Stimulated activated naive CD4-positive, alpha-beta T cell (primary cell): ENCODE measurements around the gene ADGRG6.
A peak's percentile ranks its signal among the peaks of the same experiment; 100 is the strongest.

Source experiments
- DNase-seq, 6 experiments: peaks; one replicate each; lab custom pipeline; 2025; lab: John Stamatoyannopoulos, UW

Gene ADGRG6

GRCh38 chr6:142322066-142322465 lies 20.3 kb downstream of the ADGRG6 start:
- no peak for DNase-seq

GRCh38 chr6:142322504-142323198 lies 20.8 kb downstream of the ADGRG6 start:
- DNase-seq = no peak

GRCh38 chr6:142323377-142323776 lies 21.6 kb downstream of the ADGRG6 start:
- DNase-seq = no peak

- no peak for DNase-seq
Observed at GRCh38 chr6:142324111-142324510, 22.3 kb downstream of the ADGRG6 start.

- DNase-seq = no peak
Observed at GRCh38 chr6:142325111-142325510, 23.3 kb downstream of the ADGRG6 start.

- no peak for DNase-seq
Observed at GRCh38 chr6:142326540-142326939, 24.7 kb downstream of the ADGRG6 start.

- no peak for DNase-seq
Observed at GRCh38 chr6:142328070-142328469, 26.3 kb downstream of the ADGRG6 start.

GRCh38 chr6:142329486-142330113 lies 27.8 kb downstream of the ADGRG6 start:
- no peak for DNase-seq

GRCh38 chr6:142331075-142331551 lies 29.3 kb downstream of the ADGRG6 start:
- DNase-seq = peak in 3 of 6 experiments; percentile 44 to 65 (median 52)

- no peak for DNase-seq
Observed at GRCh38 chr6:142331601-142332000, 29.8 kb downstream of the ADGRG6 start.

GRCh38 chr6:142332393-142333098 lies 30.7 kb downstream of the ADGRG6 start:
- DNase-seq = no peak

- no peak for DNase-seq
Observed at GRCh38 chr6:142333431-142333830, 31.6 kb downstream of the ADGRG6 start.

GRCh38 chr6:142334294-142334693 lies 32.5 kb downstream of the ADGRG6 start:
- no peak for DNase-seq

GRCh38 chr6:142335415-142335814 lies 33.6 kb downstream of the ADGRG6 start:
- no peak for DNase-seq

GRCh38 chr6:142336183-142336582 lies 34.4 kb downstream of the ADGRG6 start:
- no peak for DNase-seq

GRCh38 chr6:142336787-142337186 lies 35.0 kb downstream of the ADGRG6 start:
- no peak for DNase-seq

- no peak for DNase-seq
Observed at GRCh38 chr6:142339113-142339512, 37.3 kb downstream of the ADGRG6 start.

GRCh38 chr6:142339968-142340658 lies 38.3 kb downstream of the ADGRG6 start:
- DNase-seq = no peak

GRCh38 chr6:142341855-142342330 lies 40.1 kb downstream of the ADGRG6 start:
- DNase-seq = no peak

- DNase-seq = no peak
Observed at GRCh38 chr6:142342986-142343385, 41.2 kb downstream of the ADGRG6 start.

- DNase-seq = no peak
Observed at GRCh38 chr6:142343938-142344337, 42.1 kb downstream of the ADGRG6 start.

GRCh38 chr6:142345261-142345660 lies 43.5 kb downstream of the ADGRG6 start:
- DNase-seq = no peak
